OCI-LY1 (cell line): ENCODE measurements around the gene PDIK1L.

Experiments
- H2AFZ ChIP-seq: fragments of 200-600 bp; sonication (generic), shearing (Covaris generic); 2 replicates; pipeline ENCODE4 v1.6.0; 2014; ENCODE audit warnings: antibody characterized with exemption, mild to moderate bottlenecking, low read length
- H3F3A ChIP-seq: fragments of 200-600 bp; sonication (generic), shearing (Covaris generic); 2 replicates; pipeline ENCODE4 v1.6.0; 2014; ENCODE audit warnings: mild to moderate bottlenecking, antibody characterized with exemption, low read length, moderate library complexity; ENCODE audit not compliant: insufficient read depth
- H3K27ac ChIP-seq: fragments of 200-600 bp; sonication (generic); 2 replicates; pipeline ENCODE4 v1.5.1; 2014; ENCODE audit warnings: low read length, mixed run types, mild to moderate bottlenecking, low read depth; ENCODE audit not compliant: poor library complexity, severe bottlenecking
- H3K27me3 ChIP-seq: fragments of 200-600 bp; sonication (generic); 2 replicates; pipeline ENCODE4 v1.6.0; 2014; ENCODE audit warnings: antibody characterized with exemption, mild to moderate bottlenecking, low read length, moderate library complexity; ENCODE audit not compliant: insufficient read depth
- H3K36me3 ChIP-seq: fragments of 200-600 bp; sonication (generic); 2 replicates; pipeline ENCODE4 v1.6.1; 2014; ENCODE audit warnings: mild to moderate bottlenecking, antibody characterized with exemption, low read length, moderate library complexity, mixed read lengths; ENCODE audit not compliant: insufficient read depth
- H3K4me1 ChIP-seq: fragments of 200-600 bp; sonication (generic); 2 replicates; pipeline ENCODE4 v1.5.1; 2014; ENCODE audit warnings: mild to moderate bottlenecking, low read length, moderate library complexity; ENCODE audit not compliant: insufficient read depth, severe bottlenecking
- H3K4me2 ChIP-seq: fragments of 200-600 bp; sonication (generic), shearing (Covaris generic); 2 replicates; pipeline ENCODE4 v1.6.1; 2014; ENCODE audit warnings: low read length
- H3K4me3 ChIP-seq: fragments of 200-600 bp; sonication (generic); 2 replicates; pipeline ENCODE4 v1.5.1; 2014; ENCODE audit warnings: low read length, low read depth, mild to moderate bottlenecking, mixed read lengths; ENCODE audit not compliant: poor library complexity, severe bottlenecking
- H3K79me2 ChIP-seq: fragments of 200-600 bp; shearing (Covaris generic); 2 replicates; pipeline ENCODE4 v1.6.1; 2016; ENCODE audit warnings: mixed run types, low read length, mixed read lengths; ENCODE audit not compliant: insufficient read depth
- H3K9ac ChIP-seq: fragments of 200-600 bp; sonication (generic), shearing (Covaris generic); 2 replicates; pipeline ENCODE4 v1.6.1; 2014; ENCODE audit warnings: mild to moderate bottlenecking, low read length, mixed read lengths
- H3K9me2 ChIP-seq: fragments of 200-600 bp; sonication (generic), shearing (Covaris generic); 2 replicates; pipeline ENCODE4 v1.6.1; 2014; ENCODE audit warnings: low read depth, mild to moderate bottlenecking, low read length, mixed read lengths
- H3K9me3 ChIP-seq: fragments of 200-600 bp; shearing (Covaris generic); 2 replicates; pipeline ENCODE4 v1.6.1; 2014; ENCODE audit warnings: low read length, mixed read lengths
- H4K20me1 ChIP-seq: fragments of 200-600 bp; sonication (generic), shearing (Covaris generic); 2 replicates; pipeline ENCODE4 v1.6.0; 2016; ENCODE audit warnings: mild to moderate bottlenecking, low read length; ENCODE audit not compliant: insufficient read depth
- EZH2 ChIP-seq: fragments of 200-600 bp; sonication (generic), shearing (Covaris generic); IDR thresholded peaks from 2 replicates; pipeline ENCODE4 v1.8.0; 2017; ENCODE audit warnings: borderline replicate concordance, mixed run types, mild to moderate bottlenecking, antibody characterized with exemption, low read length, moderate library complexity, mixed read lengths
- TF ChIP-seq, protein P1 (sequence below): fragments of 200-600 bp; sonication (generic), shearing (Covaris generic); IDR thresholded peaks from 2 replicates; pipeline ENCODE4 v1.5.1; 2017; ENCODE audit warnings: mild to moderate bottlenecking, antibody characterized with exemption, low read length, moderate library complexity, mixed read lengths

Gene PDIK1L

DNA sequence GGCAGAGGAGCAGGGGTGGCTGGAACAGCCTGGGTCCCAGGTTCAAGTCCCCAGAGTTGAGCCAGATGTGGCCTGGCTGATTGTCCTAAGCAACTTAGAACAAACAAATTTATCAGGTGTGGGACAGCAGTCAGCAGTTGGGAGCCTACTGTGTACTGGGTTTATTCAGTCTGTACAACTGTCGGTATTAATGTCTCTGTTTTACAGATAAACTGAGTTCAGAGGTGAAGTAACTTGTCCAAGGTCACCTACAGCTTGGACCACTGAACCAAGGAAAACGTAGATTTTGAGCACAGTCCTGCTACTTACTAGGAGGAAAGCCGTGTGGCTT lies 29.6 kb upstream of the PDIK1L start:
- 0 out of 2 replicates have a peak, but pooled peaks cover 14% of the 10 kb centered on the region for H3K27me3 ChIP-seq

DNA sequence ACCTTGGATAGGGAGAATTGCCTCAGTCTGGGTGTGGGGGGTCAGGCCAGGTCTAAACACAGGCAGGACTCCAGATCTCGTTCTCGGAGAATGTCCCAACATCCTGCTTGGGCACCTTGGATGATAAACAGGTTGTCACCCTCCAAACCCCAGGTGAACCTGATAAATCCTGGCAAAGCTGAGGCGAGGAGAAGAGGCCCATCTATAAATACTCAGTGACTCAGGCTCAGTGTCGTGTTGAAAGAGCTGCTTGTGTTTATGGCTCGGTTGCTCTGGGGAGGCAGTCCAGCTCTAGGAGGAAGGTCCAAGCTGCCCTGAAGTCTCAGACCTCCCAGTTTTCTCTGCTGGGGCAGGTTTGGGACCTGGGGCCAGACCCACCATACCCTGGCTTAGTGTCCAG lies 28.4 kb upstream of the PDIK1L start:
- Histone ChIP-seq H3K4me2 (no peak overlapping the region), H3K27me3 (0 out of 2 replicates have a peak, but pooled peaks cover 14% of the 10 kb centered on the region), H3K4me3 (no peak overlapping the region), H3K36me3 (no peaks in the 10 kb centered on the region), H4K20me1 (no peaks in the 10 kb centered on the region), H3K9me3 (no peaks in the 10 kb centered on the region), H3K9ac (no peak overlapping the region), H3F3A (no peaks in the 10 kb centered on the region), H3K4me1 (no peaks in the 10 kb centered on the region), H3K9me2 (no peaks in the 10 kb centered on the region), H2AFZ (no peak overlapping the region), H3K27ac (no peak overlapping the region), H3K79me2 (no peaks in the 10 kb centered on the region)
- TF ChIP-seq EZH2: no peak
- TF ChIP-seq, protein P1, sequence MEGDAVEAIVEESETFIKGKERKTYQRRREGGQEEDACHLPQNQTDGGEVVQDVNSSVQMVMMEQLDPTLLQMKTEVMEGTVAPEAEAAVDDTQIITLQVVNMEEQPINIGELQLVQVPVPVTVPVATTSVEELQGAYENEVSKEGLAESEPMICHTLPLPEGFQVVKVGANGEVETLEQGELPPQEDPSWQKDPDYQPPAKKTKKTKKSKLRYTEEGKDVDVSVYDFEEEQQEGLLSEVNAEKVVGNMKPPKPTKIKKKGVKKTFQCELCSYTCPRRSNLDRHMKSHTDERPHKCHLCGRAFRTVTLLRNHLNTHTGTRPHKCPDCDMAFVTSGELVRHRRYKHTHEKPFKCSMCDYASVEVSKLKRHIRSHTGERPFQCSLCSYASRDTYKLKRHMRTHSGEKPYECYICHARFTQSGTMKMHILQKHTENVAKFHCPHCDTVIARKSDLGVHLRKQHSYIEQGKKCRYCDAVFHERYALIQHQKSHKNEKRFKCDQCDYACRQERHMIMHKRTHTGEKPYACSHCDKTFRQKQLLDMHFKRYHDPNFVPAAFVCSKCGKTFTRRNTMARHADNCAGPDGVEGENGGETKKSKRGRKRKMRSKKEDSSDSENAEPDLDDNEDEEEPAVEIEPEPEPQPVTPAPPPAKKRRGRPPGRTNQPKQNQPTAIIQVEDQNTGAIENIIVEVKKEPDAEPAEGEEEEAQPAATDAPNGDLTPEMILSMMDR: no peak

More for the DNA sequence above, 29.6 kb upstream of the PDIK1L start:
- TF ChIP-seq, protein P1: no peak
- TF ChIP-seq EZH2: no peak
- no peak overlapping the region for H2AFZ ChIP-seq
- H3K4me3 ChIP-seq: no peak overlapping the region
- H3K9me3 ChIP-seq: no peaks in the 10 kb centered on the region
- no peak overlapping the region for H3K4me2 ChIP-seq
- H4K20me1 ChIP-seq: no peaks in the 10 kb centered on the region
- H3F3A ChIP-seq: no peaks in the 10 kb centered on the region
- H3K27ac ChIP-seq: no peak overlapping the region
- H3K79me2 ChIP-seq: no peaks in the 10 kb centered on the region
- no peaks in the 10 kb centered on the region for H3K36me3 ChIP-seq
- H3K4me1 ChIP-seq: no peaks in the 10 kb centered on the region
- H3K9ac ChIP-seq: no peak overlapping the region
- H3K9me2 ChIP-seq: no peaks in the 10 kb centered on the region

DNA sequence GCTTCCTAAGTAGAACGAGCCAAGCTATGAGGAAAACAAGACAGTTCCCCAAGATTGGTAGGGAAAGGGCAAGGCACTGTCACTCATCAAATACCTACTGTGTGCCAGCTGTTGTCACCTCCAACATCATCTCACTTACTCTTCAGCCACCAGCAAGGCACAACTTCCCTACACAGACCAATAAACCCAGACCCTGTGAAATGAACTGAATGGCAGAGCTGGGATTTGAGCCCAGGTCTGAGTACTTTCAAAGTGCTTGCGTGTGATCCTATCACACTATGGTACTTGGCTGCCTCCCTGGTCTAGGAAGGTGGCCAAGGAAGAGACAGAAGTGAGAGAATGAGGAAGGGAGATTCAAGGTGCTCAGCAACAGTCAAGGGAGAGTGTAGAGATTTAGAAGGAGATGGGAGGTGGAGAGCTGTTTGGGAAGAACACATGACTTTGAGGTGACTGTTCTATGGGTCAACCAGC lies 27.5 kb upstream of the PDIK1L start:
- no peaks in the 10 kb centered on the region for H3K9me2 ChIP-seq
- no peak overlapping the region for H3K4me2 ChIP-seq
- no peak overlapping the region for H3K27ac ChIP-seq
- H3K9ac ChIP-seq: no peak overlapping the region
- no peaks in the 10 kb centered on the region for H3K9me3 ChIP-seq
- H3K36me3 ChIP-seq: no peaks in the 10 kb centered on the region
- H3F3A ChIP-seq: no peaks in the 10 kb centered on the region
- H4K20me1 ChIP-seq: no peaks in the 10 kb centered on the region
- H3K79me2 ChIP-seq: no peaks in the 10 kb centered on the region
- 0 out of 2 replicates have a peak, but pooled peaks cover 14% of the 10 kb centered on the region for H3K27me3 ChIP-seq
- no peak overlapping the region for H3K4me3 ChIP-seq
- no peaks in the 10 kb centered on the region for H3K4me1 ChIP-seq
- H2AFZ ChIP-seq: no peak overlapping the region
- no peak for TF ChIP-seq EZH2
- TF ChIP-seq, protein P1: no peak
